H1 (cell line): ENCODE results near the gene IL9R. TPM values are rescaled to one million over a fixed set of nuclear protein-coding genes. Genes with fewer than 3 reads are reported as not detected.

Experiments used
- CTCF ChIA-PET: fragments of 300-600 bp; sonication (Branson Sonifier 250); formaldehyde crosslinking; loops from one replicate; lab custom pipeline; 2021; ENCODE audit not compliant: partially characterized antibody; lab: Charles Lee
- POLR2A ChIA-PET: fragments of 300-600 bp; sonication (Branson Sonifier 250); formaldehyde crosslinking; loops from one replicate; lab custom pipeline; 2021; ENCODE audit warnings: inconsistent platforms; ENCODE audit not compliant: partially characterized antibody; lab: Charles Lee
- DNase-seq, 2 experiments: peaks; one replicate each; pipeline versions ENCODE4 v3.0.0 to v3.0.0-alpha.2; 2010 to 2022; ENCODE audit warnings: low spot score in 2 of 2, low read depth in 1 of 2, mixed read lengths in 1 of 2
- FAIRE-seq: peaks from 2 replicates; lab custom pipeline; 2011; peaks lifted over from hg19 to GRCh38; lab: Jason Lieb, UNC
- H2AFZ ChIP-seq: 2 replicates; pipeline ENCODE4 v1.8.1; 2012; ENCODE audit warnings: low read length, inconsistent platforms
- H2AK5ac ChIP-seq: 2 replicates; pipeline ENCODE4 v1.6.1; 2013; ENCODE audit warnings: low read depth, low read length
- H2BK120ac ChIP-seq: replicated peaks from 2 replicates; pipeline ENCODE3; 2013; ENCODE audit warnings: low read depth, low read length, inconsistent platforms
- H2BK12ac ChIP-seq: 2 replicates; pipeline ENCODE4 v1.6.1; 2013; ENCODE audit warnings: low read depth, low read length
- H2BK15ac ChIP-seq: 2 replicates; pipeline ENCODE4 v1.6.1; 2013; ENCODE audit warnings: low read length
- H2BK20ac ChIP-seq: 2 replicates; pipeline ENCODE4 v1.6.1; 2013; ENCODE audit warnings: low read length
- H2BK5ac ChIP-seq: 2 replicates; pipeline ENCODE4 v1.6.1; 2013; ENCODE audit warnings: low read depth, low read length
- H3K14ac ChIP-seq: 2 replicates; pipeline ENCODE4 v1.6.1; 2013; ENCODE audit warnings: inconsistent platforms; ENCODE audit not compliant: insufficient read length
- H3K18ac ChIP-seq: 2 replicates; pipeline ENCODE4 v1.6.1; 2013; ENCODE audit warnings: low read length; ENCODE audit errors: extremely low read depth
- H3K23ac ChIP-seq: 2 replicates; pipeline ENCODE4 v1.6.1; 2013; ENCODE audit warnings: inconsistent platforms; ENCODE audit not compliant: insufficient read length
- H3K23me2 ChIP-seq: 2 replicates; pipeline ENCODE4 v1.6.1; 2013; ENCODE audit warnings: low read depth, low read length
- H3K27ac ChIP-seq: 2 replicates; pipeline ENCODE4 v1.6.1; 2011; ENCODE audit warnings: low read depth, low read length, inconsistent platforms
- H3K27me3 ChIP-seq, 4 experiments: replicated peaks in 1 of 4; 1 replicate in 1 of 4; 2 replicates in 3 of 4; pipeline versions ENCODE4 v1.6.1 to v1.8.1; 2011 to 2013; ENCODE audit warnings: low read length in 3 of 4, mild to moderate bottlenecking in 3 of 4, inconsistent platforms in 2 of 4, mixed read lengths in 2 of 4, moderate library complexity in 1 of 4; ENCODE audit not compliant: control insufficient read depth in 3 of 4, insufficient read depth in 3 of 4; ENCODE audit errors: extremely low read depth in 1 of 4
- H3K36me3 ChIP-seq, 4 experiments: 2 replicates each; pipeline versions ENCODE4 v1.6.1 to v1.8.1; 2011 to 2013; ENCODE audit warnings: mild to moderate bottlenecking in 4 of 4, low read length in 3 of 4, moderate library complexity in 2 of 4, control low read depth in 1 of 4, inconsistent platforms in 1 of 4; ENCODE audit not compliant: insufficient read depth in 4 of 4, control insufficient read depth in 2 of 4
- H3K4ac ChIP-seq: replicated peaks from 2 replicates; pipeline ENCODE3; 2013; ENCODE audit warnings: low read length, low read depth, mixed read lengths, inconsistent platforms; ENCODE audit not compliant: insufficient read length
- H3K4me1 ChIP-seq, 4 experiments: replicated peaks in 1 of 4; 1 replicate in 1 of 4; 2 replicates in 3 of 4; pipeline versions ENCODE4 v1.6.1 to v1.8.1; 2011 to 2013; ENCODE audit warnings: low read length in 3 of 4, inconsistent platforms in 2 of 4, mixed read lengths in 1 of 4; ENCODE audit not compliant: insufficient read depth in 4 of 4, control insufficient read depth in 3 of 4
- H3K4me2 ChIP-seq, 2 experiments: 2 replicates each; pipeline versions ENCODE4 v1.6.1 to v1.8.1; 2011 to 2013; ENCODE audit warnings: low read depth in 2 of 2, low read length in 2 of 2, control low read depth in 1 of 2, inconsistent platforms in 1 of 2, mild to moderate bottlenecking in 1 of 2; ENCODE audit not compliant: insufficient read depth in 1 of 2
- H3K4me3 ChIP-seq, 4 experiments: fragments of 200-600, 300-600 bp in 1 of 4; sonication (generic), shearing (Covaris generic), sonication (Bioruptor Twin) in 1 of 4; 2 replicates each; pipeline versions ENCODE4 v1.5.1 to v1.8.1; 2011 to 2016; ENCODE audit warnings: low read length in 4 of 4, low read depth in 3 of 4, control low read depth in 2 of 4, inconsistent platforms in 2 of 4, mild to moderate bottlenecking in 2 of 4, mixed read lengths in 1 of 4, moderate library complexity in 1 of 4; ENCODE audit not compliant: insufficient read depth in 2 of 4; ENCODE audit errors: extremely low read depth in 1 of 4
- H3K56ac ChIP-seq: replicated peaks from 2 replicates; pipeline ENCODE3; 2013; ENCODE audit warnings: low read depth, mild to moderate bottlenecking, mixed read lengths, low read length, inconsistent platforms; ENCODE audit not compliant: insufficient read length
- H3K79me1 ChIP-seq: 2 replicates; pipeline ENCODE4 v1.6.1; 2013; ENCODE audit warnings: low read depth, low read length, control low read depth
- H3K79me2 ChIP-seq, 2 experiments: 2 replicates each; pipeline versions ENCODE4 v1.6.1 to v1.8.1; 2012 to 2013; ENCODE audit warnings: low read length in 2 of 2, mild to moderate bottlenecking in 2 of 2, inconsistent platforms in 1 of 2; ENCODE audit not compliant: insufficient read depth in 2 of 2, control insufficient read depth in 1 of 2
- H3K9ac ChIP-seq, 4 experiments: replicated peaks in 1 of 4; 1 replicate in 1 of 4; 2 replicates in 3 of 4; pipeline versions ENCODE4 v1.6.1 to v1.8.1; 2011 to 2013; ENCODE audit warnings: low read depth in 3 of 4, low read length in 3 of 4, control low read depth in 2 of 4, mild to moderate bottlenecking in 2 of 4, moderate library complexity in 2 of 4, inconsistent platforms in 1 of 4; ENCODE audit errors: extremely low read depth in 1 of 4
- H3K9me3 ChIP-seq, 2 experiments: 2 replicates each; pipeline versions ENCODE4 v1.6.1 to v1.8.1; 2012 to 2013; ENCODE audit warnings: mild to moderate bottlenecking in 2 of 2, moderate library complexity in 2 of 2, control low read depth in 1 of 2, inconsistent platforms in 1 of 2, low read depth in 1 of 2, low read length in 1 of 2, mixed read lengths in 1 of 2; ENCODE audit not compliant: insufficient read depth in 2 of 2
- H4K20me1 ChIP-seq, 2 experiments: replicated peaks in 1 of 2; 2 replicates each; pipeline versions ENCODE3 to v1.8.1; 2011 to 2013; ENCODE audit warnings: inconsistent platforms in 2 of 2, low read length in 2 of 2, mild to moderate bottlenecking in 1 of 2; ENCODE audit not compliant: insufficient read depth in 2 of 2, control insufficient read depth in 1 of 2
- H4K5ac ChIP-seq: 2 replicates; pipeline ENCODE4 v1.6.1; 2013; ENCODE audit warnings: low read length, low read depth, mixed read lengths, inconsistent platforms; ENCODE audit not compliant: insufficient read length
- H4K8ac ChIP-seq: 2 replicates; pipeline ENCODE4 v1.8.0; 2013; ENCODE audit warnings: mild to moderate bottlenecking, moderate library complexity, low read length, inconsistent platforms; ENCODE audit not compliant: insufficient read depth; ENCODE audit errors: extremely low read depth
- H4K91ac ChIP-seq: replicated peaks from 2 replicates; pipeline ENCODE3; 2013; ENCODE audit warnings: low read length, mixed read lengths, inconsistent platforms; ENCODE audit not compliant: insufficient read length
- CREB1 ChIP-seq: IDR thresholded peaks from 2 replicates; pipeline ENCODE4 v1.6.1; 2012; ENCODE audit warnings: inconsistent platforms
- EGR1 ChIP-seq: IDR thresholded peaks from 2 replicates; pipeline ENCODE4 v1.6.1; 2011; ENCODE audit warnings: low read depth, low read length, borderline replicate concordance
- FOSL1 ChIP-seq: IDR thresholded peaks from 2 replicates; pipeline ENCODE4 v1.6.1; 2011; ENCODE audit warnings: mild to moderate bottlenecking, low read depth, low read length, moderate library complexity; ENCODE audit not compliant: insufficient read depth
- JUND ChIP-seq: IDR thresholded peaks from 2 replicates; pipeline ENCODE4 v1.6.1; 2011; ENCODE audit warnings: mild to moderate bottlenecking, improper control_type of control experiment, low read length
- KDM5A ChIP-seq: fragments of 200-600 bp; IDR thresholded peaks from 2 replicates; pipeline ENCODE4 v1.7.1; 2012; ENCODE audit warnings: mild to moderate bottlenecking, low read length, inconsistent platforms, mixed read lengths
- NRF1 ChIP-seq: IDR thresholded peaks from 2 replicates; pipeline ENCODE4 v1.6.1; 2011; ENCODE audit warnings: mild to moderate bottlenecking, low read depth, low read length, improper control_type of control experiment
- RAD21 ChIP-seq, 2 experiments: IDR thresholded peaks in 1 of 2; conservative IDR thresholded peaks in 1 of 2; 2 replicates each; pipeline ENCODE4 v1.6.1; 2011; ENCODE audit warnings: low read depth in 2 of 2, low read length in 2 of 2, improper control_type of control experiment in 1 of 2, inconsistent platforms in 1 of 2, mild to moderate bottlenecking in 1 of 2, moderate library complexity in 1 of 2
- SIN3A ChIP-seq, 2 experiments: IDR thresholded peaks in 1 of 2; conservative IDR thresholded peaks in 1 of 2; 2 replicates each; pipeline ENCODE4 v1.6.1; 2011 to 2012; ENCODE audit warnings: low read length in 2 of 2, improper control_type of control experiment in 1 of 2, low read depth in 1 of 2, mild to moderate bottlenecking in 1 of 2
- TAF1 ChIP-seq: IDR thresholded peaks from 2 replicates; pipeline ENCODE4 v1.6.1; 2011; ENCODE audit warnings: mild to moderate bottlenecking, low read depth, low read length
- TAF7 ChIP-seq: optimal IDR thresholded peaks from 2 replicates; pipeline ENCODE3; 2011; ENCODE audit warnings: low read depth, mild to moderate bottlenecking, inconsistent platforms, low read length, moderate library complexity, borderline replicate concordance
- TBP ChIP-seq: IDR thresholded peaks from 2 replicates; pipeline ENCODE4 v1.6.1; 2011; ENCODE audit warnings: low read depth, low read length, improper control_type of control experiment
- TEAD4 ChIP-seq: IDR thresholded peaks from 2 replicates; pipeline ENCODE4 v1.6.1; 2012; ENCODE audit warnings: low read depth, low read length, inconsistent platforms, mixed read lengths
- USF2 ChIP-seq: IDR thresholded peaks from 2 replicates; pipeline ENCODE4 v1.6.1; 2011; ENCODE audit warnings: low read length, improper control_type of control experiment
- WGBS, 2 experiments: shearing (Covaris generic) in 1 of 2; methylation state at CpG; one replicate each; pipeline versions ENCODE4 v1.1.6 to v1.1.7; 2013 to 2015; ENCODE audit warnings: low lambda C conversion rate in 2 of 2, mixed read lengths in 2 of 2, inconsistent platforms in 1 of 2, low coverage in 1 of 2, missing lambda C conversion rate in 1 of 2; ENCODE audit not compliant: insufficient replicate concordance in 2 of 2, insufficient coverage in 1 of 2, insufficient read length in 1 of 2; ENCODE audit errors: extremely low coverage in 1 of 2, missing lambda C conversion rate in 1 of 2; 5-methylcytosine and 5-hydroxymethylcytosine counted together
- polyA plus RNA-seq, 7 experiments: library from polyadenylated mRNA; depleted of rRNA in 3 of 7; stranded (reverse) in 5 of 7; unstranded in 2 of 7; fragments of >200 nt in 5 of 7; fragments of 200-250 nt in 2 of 7; gene quantifications; 1 replicate in 5 of 7; 2 replicates in 1 of 7; 4 replicates in 1 of 7; pipeline versions ENCODE4 v1.2.1 to v1.2.3, GENCODE V29; 2011 to 2013; ENCODE audit warnings: missing spikeins in 2 of 7, mixed read lengths in 2 of 7
- total RNA-seq: library from RNA; stranded (reverse); fragmentation: NEBNext Ultra II Directional; extraction: Animal tissue kit (Norgen Biotek cat#: 25700); gene quantifications from 2 replicates; pipeline ENCODE4 v1.2.1, GENCODE V29; 2021

IL9R gene
- total and polyA plus RNA-seq, 2 of the 8 experiments (the other 6 are each of a cell fraction or from before 2014, with no cell fraction given): 0.14 to 0.28 TPM

GRCh38 chrX:155956099-155956498, 41.4 kb upstream of the IL9R start:
- no peaks in the 10 kb centered on the region; a peak in 1 of 7 replicates for H3K4me1 ChIP-seq
- peaks cover 7% of the 10 kb centered on the region; the same call in 1 of the 2 replicates for H3K23me2 ChIP-seq
- CTCF ChIA-PET: no interaction called here
- no peak overlapping the region for H3K4me3 ChIP-seq
- POLR2A ChIA-PET: no interaction called here
- H2BK120ac ChIP-seq: no peak overlapping the region
- DNase-seq (no peak), FAIRE-seq (no peak)
- H3K18ac ChIP-seq: no peak overlapping the region
- H4K8ac ChIP-seq: no peak overlapping the region
- H3K14ac ChIP-seq: no peak overlapping the region
- no peak overlapping the region for H2AK5ac ChIP-seq
- no peaks in the 10 kb centered on the region for H3K79me2 ChIP-seq
- no peaks in the 10 kb centered on the region; the same call in 1 of the 2 replicates for H3K79me1 ChIP-seq
- no peak overlapping the region for H2BK20ac ChIP-seq
- H2BK12ac ChIP-seq: peak overlapping the region; percentile 39; the same call in 1 of the 2 replicates
- no peak overlapping the region for H3K56ac ChIP-seq
- no peak overlapping the region for H2AFZ ChIP-seq
- no peak overlapping the region for H3K4ac ChIP-seq
- H3K23ac ChIP-seq: no peak overlapping the region
- H3K36me3 ChIP-seq: no peaks in the 10 kb centered on the region
- no peaks in the 10 kb centered on the region for H4K20me1 ChIP-seq
- peaks cover 12 to 38% of the 10 kb centered on the region in 2 experiments; a peak in 3 of 4 replicates for H3K9me3 ChIP-seq
- no peak overlapping the region for H4K5ac ChIP-seq
- no peak overlapping the region for H3K27ac ChIP-seq
- H2BK5ac ChIP-seq: no peak overlapping the region
- no peak overlapping the region for H3K9ac ChIP-seq
- no peaks in the 10 kb centered on the region for H3K27me3 ChIP-seq
- no peak overlapping the region for H4K91ac ChIP-seq
- no peak overlapping the region for H2BK15ac ChIP-seq
- 88% methylated on average over 8 of the region's 9 CpGs; no CpG with 5 or more reads in 1 of the 2 experiments for WGBS, 2 experiments
- no peak overlapping the region for H3K4me2 ChIP-seq
- TF ChIP-seq KDM5A (no peak), TAF1 (no peak), NRF1 (no peak), EGR1 (no peak), TEAD4 (no peak), CREB1 (no peak), RAD21 (IDR thresholded peaks at IDR 0.05 in 1 of 2, conservative IDR thresholded peaks at IDR 0.05 in 1 of 2; ENCODE audit: low read depth in 2 of 2, low read length in 2 of 2) (no peak), FOSL1 (no peak), USF2 (no peak), JUND (no peak), SIN3A (conservative IDR thresholded peaks at IDR 0.05 in 1 of 2, IDR thresholded peaks at IDR 0.05 in 1 of 2; ENCODE audit: low read depth in 1 of 2, low read length in 2 of 2) (no peak), TBP (no peak), TAF7 (no peak)
